ENCODE data around the gene TRPV3. TPM values are rescaled to one million over a fixed set of nuclear protein-coding genes. Genes with fewer than 3 reads are reported as not detected.

The TRPV3 gene
- total and polyA plus RNA-seq, 2 donors (not counting 3 experiments of a cell fraction or from before 2014, with no cell fraction given) = 0.01 TPM; not detected in 1

DNA sequence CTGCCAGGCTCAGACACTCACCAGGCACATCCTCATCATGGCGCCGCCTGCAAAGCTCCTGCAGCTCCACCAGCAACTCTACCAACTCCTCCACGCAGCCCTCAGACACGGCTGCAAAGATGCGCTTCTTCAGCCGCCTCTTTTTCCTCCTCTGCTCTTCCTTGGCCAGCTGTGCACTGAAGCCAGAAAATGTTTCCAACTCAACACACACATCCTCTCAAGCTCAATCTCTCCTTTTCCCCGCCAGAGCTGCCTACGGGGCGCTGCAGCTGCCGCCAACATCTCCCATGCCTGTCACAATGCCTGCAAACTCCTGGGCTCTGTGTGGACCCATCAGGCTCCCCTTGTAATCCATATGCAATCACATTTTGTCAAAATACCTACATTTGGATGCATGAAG, 14.2 kb downstream of the TRPV3 start:
- no peaks in the 10 kb centered on the region for H3K79me2 ChIP-seq (ENCODE audit: control insufficient read depth, insufficient read depth, low read length)
- no peak for DNase-seq (ENCODE audit: low read depth, low spot score)
- H3K4me3 ChIP-seq (replicated peaks in 1 of 3; ENCODE audit: insufficient read depth in 1 of 3, low read depth in 1 of 3, low read length in 3 of 3) = no peak overlapping the region
- H3K9me1 ChIP-seq (replicated peaks; ENCODE audit: control insufficient read depth, extremely low read depth, insufficient read depth, low read length) = no peaks in the 10 kb centered on the region
- H2AFZ ChIP-seq (ENCODE audit: low read depth, low read length) = no peak overlapping the region
- no peak overlapping the region for H3K4me2 ChIP-seq (ENCODE audit: insufficient read depth, low read length)
- H3K9me3 ChIP-seq (replicated peaks; ENCODE audit: control insufficient read depth, insufficient read depth, low read length) = no peaks in the 10 kb centered on the region
- dilution Hi-C loops (cut with MboI; ENCODE audit: extremely low pct_ligation_motif_present, low sequenced_read_pairs) = no loop called here
- no TSS peak for BruUV-seq (replicated peaks)
- POLR2A ChIA-PET = no interaction called here
- TF ChIP-seq JUN (IDR thresholded peaks at IDR 0.05; ENCODE audit: borderline replicate concordance, insufficient read depth, insufficient read length, low read depth) (no peak), GATA2 (IDR thresholded peaks at IDR 0.05; ENCODE audit: insufficient read depth, insufficient read length, low read depth, low read length) (no peak), POLR2AphosphoS5 (IDR thresholded peaks at IDR 0.05; ENCODE audit: insufficient read depth, low read depth, low read length) (no peak), EZH2 (IDR thresholded peaks at IDR 0.05; ENCODE audit: borderline replicate concordance, low read depth, low read length, severe bottlenecking) (no peak)
- TF ChIP-seq, protein P1, sequence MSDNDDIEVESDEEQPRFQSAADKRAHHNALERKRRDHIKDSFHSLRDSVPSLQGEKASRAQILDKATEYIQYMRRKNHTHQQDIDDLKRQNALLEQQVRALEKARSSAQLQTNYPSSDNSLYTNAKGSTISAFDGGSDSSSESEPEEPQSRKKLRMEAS (IDR thresholded peaks at IDR 0.05; ENCODE audit: insufficient read depth, insufficient read length) = no peak
- no peaks in the 10 kb centered on the region for H3K36me3 ChIP-seq (ENCODE audit: control insufficient read depth in 2 of 2, extremely low read depth in 1 of 2, insufficient read depth in 2 of 2, low read length in 2 of 2)
- H3K4me1 ChIP-seq (ENCODE audit: control insufficient read depth, extremely low read depth, insufficient read depth, low read length) = no peaks in the 10 kb centered on the region
- CTCF ChIA-PET = no interaction called here
- intact Hi-C loops (cut with micrococcal nuclease) = no loop called here
- no peak for FAIRE-seq
- no peaks in the 10 kb centered on the region for H3K27me3 ChIP-seq (ENCODE audit: control insufficient read depth in 2 of 2, insufficient read depth in 2 of 2, low read length in 2 of 2)
- no peak overlapping the region for H3K27ac ChIP-seq (ENCODE audit: insufficient read depth, low read depth, low read length)
- H3K9ac ChIP-seq (replicated peaks; ENCODE audit: extremely low read depth, insufficient read depth, low read length) = no peak overlapping the region
- H4K20me1 ChIP-seq (replicated peaks; ENCODE audit: control insufficient read depth, extremely low read depth, insufficient read depth, low read length) = no peaks in the 10 kb centered on the region

DNA sequence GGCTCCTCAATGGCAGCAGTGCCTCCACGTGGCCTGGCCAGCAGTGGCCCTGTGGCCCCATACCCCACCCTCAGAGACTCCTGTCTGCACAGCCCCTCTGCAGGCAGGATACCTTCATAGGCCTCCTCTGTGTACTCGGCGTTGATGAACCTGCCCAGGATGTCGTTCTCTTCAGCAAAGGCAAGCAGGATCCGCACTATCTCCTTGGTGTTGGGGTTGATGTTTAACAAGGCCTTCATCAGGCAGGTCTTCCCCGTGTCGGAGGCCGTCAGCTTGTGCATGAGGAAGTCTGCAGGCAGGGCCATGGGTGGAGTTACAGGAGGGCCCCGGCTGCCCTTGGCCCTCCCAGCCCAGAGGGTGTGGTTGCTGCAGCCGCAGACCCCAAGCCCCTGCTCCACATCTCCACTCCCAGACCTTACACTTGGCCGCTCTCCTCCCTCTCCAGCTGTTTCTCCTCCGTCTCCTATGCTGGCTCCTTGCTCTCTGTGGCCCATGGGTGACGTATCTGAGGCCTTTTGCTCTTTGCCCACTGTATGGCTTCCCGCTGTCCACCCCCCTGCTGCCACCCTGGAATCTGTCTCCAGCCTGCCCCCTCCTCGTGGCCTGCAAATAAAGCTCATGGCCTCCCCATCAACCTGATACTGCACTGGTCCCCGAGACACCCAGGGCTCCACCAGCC, 15.1 kb downstream of the TRPV3 start:
- Histone ChIP-seq H3K4me3 (replicated peaks in 1 of 3; ENCODE audit: insufficient read depth in 1 of 3, low read depth in 1 of 3, low read length in 3 of 3) (no peak overlapping the region), H3K27me3 (ENCODE audit: control insufficient read depth in 2 of 2, insufficient read depth in 2 of 2, low read length in 2 of 2) (no peaks in the 10 kb centered on the region), H3K9me3 (replicated peaks; ENCODE audit: control insufficient read depth, insufficient read depth, low read length) (no peaks in the 10 kb centered on the region), H3K9ac (replicated peaks; ENCODE audit: extremely low read depth, insufficient read depth, low read length) (no peak overlapping the region), H3K27ac (ENCODE audit: insufficient read depth, low read depth, low read length) (no peak overlapping the region), H4K20me1 (replicated peaks; ENCODE audit: control insufficient read depth, extremely low read depth, insufficient read depth, low read length) (no peaks in the 10 kb centered on the region), H3K4me1 (ENCODE audit: control insufficient read depth, extremely low read depth, insufficient read depth, low read length) (no peaks in the 10 kb centered on the region), H3K79me2 (ENCODE audit: control insufficient read depth, insufficient read depth, low read length) (no peaks in the 10 kb centered on the region), H3K36me3 (ENCODE audit: control insufficient read depth in 2 of 2, extremely low read depth in 1 of 2, insufficient read depth in 2 of 2, low read length in 2 of 2) (no peaks in the 10 kb centered on the region), H3K4me2 (ENCODE audit: insufficient read depth, low read length) (no peak overlapping the region), H3K9me1 (replicated peaks; ENCODE audit: control insufficient read depth, extremely low read depth, insufficient read depth, low read length) (no peaks in the 10 kb centered on the region), H2AFZ (ENCODE audit: low read depth, low read length) (no peak overlapping the region)
- dilution Hi-C loops (cut with MboI; ENCODE audit: extremely low pct_ligation_motif_present, low sequenced_read_pairs) (no loop called here), intact Hi-C loops (cut with micrococcal nuclease) (no loop called here)
- TF ChIP-seq, protein P2, sequence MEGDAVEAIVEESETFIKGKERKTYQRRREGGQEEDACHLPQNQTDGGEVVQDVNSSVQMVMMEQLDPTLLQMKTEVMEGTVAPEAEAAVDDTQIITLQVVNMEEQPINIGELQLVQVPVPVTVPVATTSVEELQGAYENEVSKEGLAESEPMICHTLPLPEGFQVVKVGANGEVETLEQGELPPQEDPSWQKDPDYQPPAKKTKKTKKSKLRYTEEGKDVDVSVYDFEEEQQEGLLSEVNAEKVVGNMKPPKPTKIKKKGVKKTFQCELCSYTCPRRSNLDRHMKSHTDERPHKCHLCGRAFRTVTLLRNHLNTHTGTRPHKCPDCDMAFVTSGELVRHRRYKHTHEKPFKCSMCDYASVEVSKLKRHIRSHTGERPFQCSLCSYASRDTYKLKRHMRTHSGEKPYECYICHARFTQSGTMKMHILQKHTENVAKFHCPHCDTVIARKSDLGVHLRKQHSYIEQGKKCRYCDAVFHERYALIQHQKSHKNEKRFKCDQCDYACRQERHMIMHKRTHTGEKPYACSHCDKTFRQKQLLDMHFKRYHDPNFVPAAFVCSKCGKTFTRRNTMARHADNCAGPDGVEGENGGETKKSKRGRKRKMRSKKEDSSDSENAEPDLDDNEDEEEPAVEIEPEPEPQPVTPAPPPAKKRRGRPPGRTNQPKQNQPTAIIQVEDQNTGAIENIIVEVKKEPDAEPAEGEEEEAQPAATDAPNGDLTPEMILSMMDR (IDR thresholded peaks at IDR 0.05; ENCODE audit: extremely low read depth in 1 of 2, insufficient read depth in 1 of 2, low read depth in 1 of 2, low read length in 2 of 2) = no peak
- TF ChIP-seq, protein P1 (IDR thresholded peaks at IDR 0.05; ENCODE audit: insufficient read depth, insufficient read length) = no peak
- no peak for TF ChIP-seq POLR2A (IDR thresholded peaks at IDR 0.05; ENCODE audit: low read depth, low read length)
- TF ChIP-seq MYC (IDR thresholded peaks at IDR 0.05; ENCODE audit: low read depth, low read length) = no peak
- TF ChIP-seq POLR2AphosphoS5 (IDR thresholded peaks at IDR 0.05; ENCODE audit: insufficient read depth, low read depth, low read length) = no peak
- no peak for TF ChIP-seq EZH2 (IDR thresholded peaks at IDR 0.05; ENCODE audit: borderline replicate concordance, low read depth, low read length, severe bottlenecking)
- no peak for TF ChIP-seq GATA2 (IDR thresholded peaks at IDR 0.05; ENCODE audit: insufficient read depth, insufficient read length, low read depth, low read length)
- no peak for TF ChIP-seq JUN (IDR thresholded peaks at IDR 0.05; ENCODE audit: borderline replicate concordance, insufficient read depth, insufficient read length, low read depth)
- no peak for TF ChIP-seq FOS (IDR thresholded peaks at IDR 0.05; ENCODE audit: borderline replicate concordance, insufficient read depth, low read length)
- CTCF ChIA-PET = no interaction called here
- no TSS peak for BruUV-seq (replicated peaks)
- DNase-seq (ENCODE audit: low read depth, low spot score) (no peak), FAIRE-seq (no peak)
- POLR2A ChIA-PET = no interaction called here

Data from endothelial cell of umbilical vein (primary cell).